ENCODE measurements around the gene GET4.

The GET4 gene

GRCh38 chr7:887488-887820 lies 11.1 kb downstream of the GET4 start:
- peaks cover 12% of the 10 kb centered on the region for H3K36me3 ChIP-seq (replicated peaks; ENCODE audit: insufficient read depth, low read length)
- no peaks in the 10 kb centered on the region for H3K27me3 ChIP-seq (replicated peaks; ENCODE audit: insufficient read depth, low read length)
- no peak overlapping the region for H3K4me2 ChIP-seq (ENCODE audit: low read depth, low read length)
- H3K9me3 ChIP-seq (replicated peaks; ENCODE audit: insufficient read depth, low read length) = no peaks in the 10 kb centered on the region
- DNase-seq = no peak
- H3K79me2 ChIP-seq (ENCODE audit: low read length) = peaks cover 70% of the 10 kb centered on the region
- H3K27ac ChIP-seq (ENCODE audit: low read length) = no peak overlapping the region
- no peaks in the 10 kb centered on the region for H4K20me1 ChIP-seq (ENCODE audit: insufficient read depth, low read length)
- H3F3A ChIP-seq (ENCODE audit: insufficient read depth, low read length) = no peaks in the 10 kb centered on the region
- TF ChIP-seq CTCF (IDR thresholded peaks at IDR 0.05; ENCODE audit: low read length) (no peak), EZH2 (optimal IDR thresholded peaks at IDR 0.05; ENCODE audit: low read depth, low read length) (no peak), EZH2phosphoT487 (IDR thresholded peaks at IDR 0.05; ENCODE audit: low read length) (no peak)
- no peak overlapping the region for H2AFZ ChIP-seq (ENCODE audit: low read length)
- no peaks in the 10 kb centered on the region for H3K4me1 ChIP-seq (ENCODE audit: low read length)
- no peak overlapping the region for H3K4me3 ChIP-seq (ENCODE audit: low read length)
- no peaks in the 10 kb centered on the region for H3K9me2 ChIP-seq (replicated peaks; ENCODE audit: insufficient read depth, low read length)
- no peak overlapping the region for H3K9ac ChIP-seq (ENCODE audit: low read length)

GRCh38 chr7:888081-889024 lies 12.0 kb downstream of the GET4 start:
- H3K9me2 ChIP-seq (replicated peaks; ENCODE audit: insufficient read depth, low read length) = no peaks in the 10 kb centered on the region
- H2AFZ ChIP-seq (ENCODE audit: low read length) = no peak overlapping the region
- H3K9ac ChIP-seq (ENCODE audit: low read length) = no peak overlapping the region
- no peak overlapping the region for H3K27ac ChIP-seq (ENCODE audit: low read length)
- TF ChIP-seq EZH2 (optimal IDR thresholded peaks at IDR 0.05; ENCODE audit: low read depth, low read length) (no peak), CTCF (IDR thresholded peaks at IDR 0.05; ENCODE audit: low read length) (no peak), EZH2phosphoT487 (IDR thresholded peaks at IDR 0.05; ENCODE audit: low read length) (no peak)
- H3K27me3 ChIP-seq (replicated peaks; ENCODE audit: insufficient read depth, low read length) = no peaks in the 10 kb centered on the region
- H4K20me1 ChIP-seq (ENCODE audit: insufficient read depth, low read length) = no peaks in the 10 kb centered on the region
- H3K9me3 ChIP-seq (replicated peaks; ENCODE audit: insufficient read depth, low read length) = no peaks in the 10 kb centered on the region
- H3F3A ChIP-seq (ENCODE audit: insufficient read depth, low read length) = no peaks in the 10 kb centered on the region
- no peak overlapping the region for H3K4me3 ChIP-seq (ENCODE audit: low read length)
- peaks cover 12% of the 10 kb centered on the region for H3K36me3 ChIP-seq (replicated peaks; ENCODE audit: insufficient read depth, low read length)
- H3K4me2 ChIP-seq (ENCODE audit: low read depth, low read length) = no peak overlapping the region
- no peak for DNase-seq
- H3K79me2 ChIP-seq (ENCODE audit: low read length) = peaks cover 61% of the 10 kb centered on the region
- no peaks in the 10 kb centered on the region for H3K4me1 ChIP-seq (ENCODE audit: low read length)

GRCh38 chr7:889025-889390 lies 12.7 kb downstream of the GET4 start:
- DNase-seq = no peak
- no peaks in the 10 kb centered on the region for H4K20me1 ChIP-seq (ENCODE audit: insufficient read depth, low read length)
- TF ChIP-seq CTCF (IDR thresholded peaks at IDR 0.05; ENCODE audit: low read length) = no peak
- no peak for TF ChIP-seq EZH2phosphoT487 (IDR thresholded peaks at IDR 0.05; ENCODE audit: low read length)
- no peak for TF ChIP-seq EZH2 (optimal IDR thresholded peaks at IDR 0.05; ENCODE audit: low read depth, low read length)
- H3K4me3 ChIP-seq (ENCODE audit: low read length) = no peak overlapping the region
- peaks cover 17% of the 10 kb centered on the region for H3K36me3 ChIP-seq (replicated peaks; ENCODE audit: insufficient read depth, low read length)
- H3K9me3 ChIP-seq (replicated peaks; ENCODE audit: insufficient read depth, low read length) = no peaks in the 10 kb centered on the region
- H3K4me1 ChIP-seq (ENCODE audit: low read length) = no peaks in the 10 kb centered on the region
- H3K27ac ChIP-seq (ENCODE audit: low read length) = no peak overlapping the region
- no peak overlapping the region for H2AFZ ChIP-seq (ENCODE audit: low read length)
- no peak overlapping the region for H3K4me2 ChIP-seq (ENCODE audit: low read depth, low read length)
- H3K9me2 ChIP-seq (replicated peaks; ENCODE audit: insufficient read depth, low read length) = no peaks in the 10 kb centered on the region
- no peaks in the 10 kb centered on the region for H3F3A ChIP-seq (ENCODE audit: insufficient read depth, low read length)
- no peaks in the 10 kb centered on the region for H3K27me3 ChIP-seq (replicated peaks; ENCODE audit: insufficient read depth, low read length)
- no peak overlapping the region for H3K9ac ChIP-seq (ENCODE audit: low read length)
- H3K79me2 ChIP-seq (ENCODE audit: low read length) = peaks cover 55% of the 10 kb centered on the region
